Osteoblast (primary cell): ENCODE data around the gene CARD14. TPM values are rescaled to one million over a fixed set of nuclear protein-coding genes. Genes with fewer than 3 reads are reported as not detected.
A peak's percentile ranks its signal among the peaks of the same experiment; 100 is the strongest.

Source experiments
- DNase-seq: peaks from one replicate; pipeline ENCODE4 v3.0.0; 2011; ENCODE audit warnings: low spot score, mixed read lengths; ENCODE audit not compliant: insufficient read length; ENCODE audit errors: missing footprints
- H2AFZ ChIP-seq: 2 replicates; pipeline ENCODE4 v1.6.0; 2011; ENCODE audit warnings: mild to moderate bottlenecking, low read length
- H3K27ac ChIP-seq: 2 replicates; pipeline ENCODE4 v1.5.1; 2011; ENCODE audit warnings: mild to moderate bottlenecking, low read depth, low read length, moderate library complexity
- H3K27me3 ChIP-seq: 2 replicates; pipeline ENCODE4 v1.6.0; 2012; ENCODE audit warnings: mild to moderate bottlenecking, control low read depth, inconsistent platforms, low read length, moderate library complexity; ENCODE audit not compliant: insufficient read depth
- H3K36me3 ChIP-seq: 2 replicates; pipeline ENCODE4 v1.5.1; 2011; ENCODE audit warnings: mild to moderate bottlenecking, low read length, control low read depth, moderate library complexity; ENCODE audit not compliant: insufficient read depth
- H3K4me1 ChIP-seq: 2 replicates; pipeline ENCODE4 v1.5.1; 2011; ENCODE audit warnings: mild to moderate bottlenecking, low read length, control low read depth, moderate library complexity; ENCODE audit not compliant: insufficient read depth
- H3K4me2 ChIP-seq: 2 replicates; pipeline ENCODE4 v1.6.0; 2011; ENCODE audit warnings: mild to moderate bottlenecking, low read length; ENCODE audit not compliant: insufficient read depth
- H3K4me3 ChIP-seq: fragments of 200-600 bp; sonication (generic); 3 replicates; pipeline ENCODE4 v1.5.1; 2012; ENCODE audit warnings: mild to moderate bottlenecking, low read length, inconsistent platforms; ENCODE audit not compliant: insufficient read depth
- H3K79me2 ChIP-seq: 2 replicates; pipeline ENCODE4 v1.6.0; 2012; ENCODE audit warnings: mild to moderate bottlenecking, low read length, control low read depth, inconsistent platforms; ENCODE audit not compliant: insufficient read depth
- H3K9me3 ChIP-seq: 2 replicates; pipeline ENCODE4 v1.5.1; 2011; ENCODE audit warnings: low read depth, low read length, control low read depth
- H4K20me1 ChIP-seq: 2 replicates; pipeline ENCODE4 v1.6.0; 2012; ENCODE audit warnings: mild to moderate bottlenecking, low read length, control low read depth; ENCODE audit not compliant: insufficient read depth
- CTCF ChIP-seq: IDR thresholded peaks from 2 replicates; pipeline ENCODE4 v1.5.1; 2011; ENCODE audit warnings: mild to moderate bottlenecking, low read depth, low read length, moderate library complexity; ENCODE audit errors: extremely low read depth
- total RNA-seq: library from RNA; depleted of rRNA; stranded (reverse); fragments of >200 nt; gene quantifications from 2 replicates; pipeline ENCODE4 v1.2.3, GENCODE V29; 2012

Gene CARD14
- total RNA-seq, 1 donor, result not detected

GRCh38 chr17:80138856-80139426 is 30.9 kb upstream of the CARD14 start:
- peaks cover 97% of the 10 kb centered on the region for H3K36me3 ChIP-seq
- H2AFZ ChIP-seq, result no peak overlapping the region
- peaks cover 7% of the 10 kb centered on the region for H4K20me1 ChIP-seq
- DNase-seq, result no peak
- H3K79me2 ChIP-seq, result peaks cover 22% of the 10 kb centered on the region
- no peak overlapping the region for H3K4me2 ChIP-seq
- H3K27me3 ChIP-seq, result no peaks in the 10 kb centered on the region
- no peak overlapping the region for H3K4me3 ChIP-seq
- no peaks in the 10 kb centered on the region for H3K4me1 ChIP-seq
- no peak for TF ChIP-seq CTCF
- H3K27ac ChIP-seq, result no peak overlapping the region
- no peaks in the 10 kb centered on the region for H3K9me3 ChIP-seq

- no peak for DNase-seq
- H3K27ac ChIP-seq, result no peak overlapping the region
- H3K4me1 ChIP-seq, result peaks cover 15% of the 10 kb centered on the region
- H3K27me3 ChIP-seq, result no peaks in the 10 kb centered on the region
- H3K79me2 ChIP-seq, result peaks cover 48% of the 10 kb centered on the region
- H3K4me2 ChIP-seq, result no peak overlapping the region
- H4K20me1 ChIP-seq, result peaks cover 30% of the 10 kb centered on the region
- TF ChIP-seq CTCF, result no peak
- H3K36me3 ChIP-seq, result peaks cover 79% of the 10 kb centered on the region
- no peak overlapping the region for H2AFZ ChIP-seq
- no peak overlapping the region for H3K4me3 ChIP-seq
- no peaks in the 10 kb centered on the region for H3K9me3 ChIP-seq
These were observed 28.2 kb upstream of the CARD14 start for GRCh38 chr17:80141463-80142165.

- no peak for TF ChIP-seq CTCF
- peaks cover 58% of the 10 kb centered on the region for H3K79me2 ChIP-seq
- peaks cover 66% of the 10 kb centered on the region for H3K36me3 ChIP-seq
- H3K27me3 ChIP-seq, result no peaks in the 10 kb centered on the region
- H3K9me3 ChIP-seq, result no peaks in the 10 kb centered on the region
- no peak overlapping the region for H3K27ac ChIP-seq
- no peak overlapping the region for H3K4me2 ChIP-seq
- peaks cover 30% of the 10 kb centered on the region for H4K20me1 ChIP-seq
- no peak overlapping the region for H2AFZ ChIP-seq
- no peak for DNase-seq
- H3K4me1 ChIP-seq, result peaks cover 15% of the 10 kb centered on the region
- no peak overlapping the region for H3K4me3 ChIP-seq
These were observed 26.9 kb upstream of the CARD14 start for GRCh38 chr17:80142929-80143328.

GRCh38 chr17:80145076-80146075 is 24.5 kb upstream of the CARD14 start:
- no peak for TF ChIP-seq CTCF
- peak overlapping the region; percentile 97 for H3K4me3 ChIP-seq
- H2AFZ ChIP-seq, result no peak overlapping the region
- H3K4me1 ChIP-seq, result peaks cover 21% of the 10 kb centered on the region
- H3K27me3 ChIP-seq, result no peaks in the 10 kb centered on the region
- no peaks in the 10 kb centered on the region for H3K9me3 ChIP-seq
- H3K27ac ChIP-seq, result peak overlapping the region; percentile 77
- peak overlapping the region; percentile 84 for H3K4me2 ChIP-seq
- H3K79me2 ChIP-seq, result peaks cover 63% of the 10 kb centered on the region
- H3K36me3 ChIP-seq, result peaks cover 42% of the 10 kb centered on the region
- H4K20me1 ChIP-seq, result peaks cover 30% of the 10 kb centered on the region
- peak; percentile 77 for DNase-seq
